Right cardiac atrium (tissue), 5 donors: ENCODE measurements around the gene KRTAP10-6. TPM values are rescaled to one million over a fixed set of nuclear protein-coding genes. Genes with fewer than 3 reads are reported as not detected.
"Not testable (repeated sequence)": the region's sequence is repeated elsewhere in the genome, so short reads cannot be mapped to it uniquely, and the experiment has no call there.

Source experiments
- ATAC-seq, 2 donors: fragments of 200-7000 bp; cut with Tn5 transposase; one replicate each; pipeline versions ENCODE4 v1.8.0 to v1.9.1; 2020; ENCODE audit warnings: moderate library complexity in 2 of 2, mild to moderate bottlenecking in 1 of 2
- DNase-seq, 3 donors: peaks; one replicate each; pipeline ENCODE4 v3.0.0-alpha.2; 2020
- H3K27ac ChIP-seq: one replicate; pipeline ENCODE4 v1.5.1; 2013; ENCODE audit warnings: mild to moderate bottlenecking, low read length, control low read depth, moderate library complexity
- H3K27me3 ChIP-seq: one replicate; pipeline ENCODE4 v1.6.1; 2013; ENCODE audit not compliant: control insufficient read depth, insufficient read depth
- H3K4me1 ChIP-seq: one replicate; pipeline ENCODE4 v1.6.1; 2013; ENCODE audit warnings: low read length; ENCODE audit not compliant: control insufficient read depth, insufficient read depth
- H3K4me3 ChIP-seq: one replicate; pipeline ENCODE4 v1.5.1; 2013; ENCODE audit warnings: low read length, control low read depth
- H3K9me3 ChIP-seq: one replicate; pipeline ENCODE4 v1.6.1; 2013; ENCODE audit warnings: low read length; ENCODE audit not compliant: control insufficient read depth
- WGBS: extraction: QIAGEN DNeasy Blood & Tissue Kit; methylation state at CpG from one replicate; pipeline ENCODE4 v1.1.7; 2013; 5-methylcytosine and 5-hydroxymethylcytosine counted together
- intact Hi-C, 4 donors: fragments of 100-400 bp; cut with DNase I; formaldehyde crosslinking; loops; one replicate each; pipeline versions ENCODE4 v1.11.0 to v1.14.0; 2022 to 2023
- polyA plus RNA-seq: library from polyadenylated mRNA; stranded (reverse); fragments of 200-250 nt; gene quantifications from one replicate; pipeline ENCODE4 v1.2.3, GENCODE V29; 2013
- total RNA-seq, 4 donors: library from RNA; stranded (reverse); fragmentation: NEBNext Ultra II Directional; extraction: Animal tissue kit (Norgen Biotek cat#: 25700); gene quantifications; one replicate each; pipeline ENCODE4 v1.2.1, GENCODE V29; 2021
- donor health status: healthy with polysubstance abuse.
- donor health status: DM: no; HTN: yes; CAD: no.
- donor health status: DM: no; HTN: no; CAD: no.
- donor health status: DM: no; HTN: yes; CAD: no; lungs with severe emphysema.
- donor health status: DM: yes; HTN: yes; CAD: no.

KRTAP10-6 gene
- total and polyA plus RNA-seq, 5 donors = not detected

GRCh38 chr21:44566403-44566802 is 25.9 kb downstream of the KRTAP10-6 start:
- no peak overlapping the region for H3K4me3 ChIP-seq
- intact Hi-C loops = no loop called here
- no peaks in the 10 kb centered on the region for H3K27me3 ChIP-seq
- DNase-seq = no peak
- H3K27ac ChIP-seq = no peak overlapping the region
- H3K9me3 ChIP-seq = no peaks in the 10 kb centered on the region
- 65% methylated on average over 1 of the region's 1 CpG for WGBS
- ATAC-seq = no peak
- H3K4me1 ChIP-seq = no peaks in the 10 kb centered on the region

- Histone ChIP-seq H3K27ac (no peak overlapping the region), H3K4me3 (no peak overlapping the region), H3K9me3 (no peaks in the 10 kb centered on the region), H3K27me3 (no peaks in the 10 kb centered on the region), H3K4me1 (no peaks in the 10 kb centered on the region)
- DNase-seq (no peak), ATAC-seq (no peak)
- 1% methylated on average over 1 of the region's 1 CpG for WGBS
- intact Hi-C loops = no loop called here
Measured at GRCh38 chr21:44564886-44565598, 27.3 kb downstream of the KRTAP10-6 start.

DNA sequence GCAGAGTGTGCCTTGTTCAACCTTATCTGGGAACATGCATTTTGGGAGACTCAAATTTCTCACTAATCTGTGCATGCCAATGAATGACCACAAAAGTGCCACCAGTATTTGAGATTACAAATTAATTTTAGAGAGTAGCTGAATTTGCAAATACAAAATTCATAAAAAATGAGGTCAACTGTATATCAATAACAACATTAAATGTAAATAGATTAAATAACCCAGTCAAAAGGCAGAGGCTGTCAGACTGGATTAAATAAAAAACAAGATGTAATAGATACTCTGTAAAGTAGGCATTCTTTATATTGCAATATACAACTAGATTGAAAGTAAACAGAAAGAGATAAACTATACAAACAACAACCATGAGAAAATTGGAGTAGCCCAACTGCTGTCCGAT is 28.2 kb downstream of the KRTAP10-6 start:
- Histone ChIP-seq H3K4me1 (no peaks in the 10 kb centered on the region), H3K4me3 (no peak overlapping the region), H3K27ac (no peak overlapping the region), H3K27me3 (no peaks in the 10 kb centered on the region), H3K9me3 (no peaks in the 10 kb centered on the region)
- WGBS = 98% methylated on average over 1 of the region's 1 CpG
- no peak for ATAC-seq
- intact Hi-C loops = no loop called here
- no peak for DNase-seq

GRCh38 chr21:44558695-44559094 is 33.6 kb downstream of the KRTAP10-6 start, which contains the start of gene KRTAP10-3:
KRTAP10-3 (minus strand) TSS chr21:44558795; CDS start chr21:44558715, 80 bp downstream.
- Histone ChIP-seq H3K4me1 (no peaks in the 10 kb centered on the region), H3K27me3 (no peaks in the 10 kb centered on the region), H3K27ac (no peak within 1 kb of the TSS), H3K4me3 (no peak within 1 kb of the TSS), H3K9me3 (no peaks in the 10 kb centered on the region)
- intact Hi-C loops = no loop called here
- DNase-seq (no peak), ATAC-seq (no peak)
- WGBS = 44% methylated on average over 5 of the region's 5 CpGs

GRCh38 chr21:44558329-44558675 is 34.0 kb downstream of the KRTAP10-6 start:
- intact Hi-C loops, H3K4me3 ChIP-seq, ATAC-seq, DNase-seq, H3K27ac ChIP-seq, H3K27me3 ChIP-seq, H3K9me3 ChIP-seq, H3K4me1 ChIP-seq: not testable (repeated sequence)
- WGBS = 69% methylated on average over 10 of the region's 10 CpGs

GRCh38 chr21:44557491-44558328 is 34.6 kb downstream of the KRTAP10-6 start:
- H3K9me3 ChIP-seq = no peaks in the 10 kb centered on the region
- DNase-seq = peak in 1 of 3 donors; percentile 41
- intact Hi-C loops = no loop called here
- H3K4me3 ChIP-seq = no peak overlapping the region
- H3K4me1 ChIP-seq = no peaks in the 10 kb centered on the region
- no peak overlapping the region for H3K27ac ChIP-seq
- WGBS = 44% methylated on average over 30 of the region's 30 CpGs
- H3K27me3 ChIP-seq = no peaks in the 10 kb centered on the region
- ATAC-seq = no peak

GRCh38 chr21:44556879-44557278 is 35.4 kb downstream of the KRTAP10-6 start:
- H3K4me1 ChIP-seq = no peaks in the 10 kb centered on the region
- H3K27ac ChIP-seq = no peak overlapping the region
- no peaks in the 10 kb centered on the region for H3K27me3 ChIP-seq
- DNase-seq = no peak
- ATAC-seq = no peak
- H3K9me3 ChIP-seq = no peaks in the 10 kb centered on the region
- intact Hi-C loops = no loop called here
- H3K4me3 ChIP-seq = no peak overlapping the region
- WGBS = 76% methylated on average over 9 of the region's 9 CpGs

DNA sequence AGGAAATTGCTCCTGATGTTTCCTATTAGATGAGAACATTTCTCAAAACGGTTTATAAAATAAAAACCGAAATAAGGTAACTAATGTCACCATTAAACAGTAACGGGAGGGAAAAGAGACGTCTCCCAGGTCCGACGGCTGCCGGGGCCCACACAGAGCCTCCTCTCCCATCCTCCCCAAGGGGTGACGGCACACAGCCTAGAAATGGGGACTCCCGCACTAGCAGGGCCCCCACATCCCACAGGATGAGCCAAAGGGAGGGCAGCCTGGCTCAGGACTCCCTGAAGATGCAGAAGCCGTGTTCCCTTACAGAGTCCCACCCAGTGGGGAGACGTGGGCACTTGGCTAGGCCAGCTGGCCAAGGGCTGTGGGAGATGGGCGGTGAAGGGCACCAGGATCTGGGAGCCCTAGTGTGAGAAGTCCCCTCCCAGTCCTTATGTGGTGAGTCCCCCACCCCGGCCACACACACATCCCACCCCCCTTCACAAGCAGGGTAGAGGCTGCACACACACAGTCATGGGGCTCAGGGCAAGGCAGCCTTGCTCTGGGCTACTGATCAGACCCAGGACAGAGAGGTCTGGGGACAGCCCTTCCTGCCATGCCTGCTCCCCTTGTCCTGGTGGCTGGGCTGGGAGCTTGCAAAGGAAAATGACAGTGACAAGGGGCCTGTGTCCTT is 37.0 kb downstream of the KRTAP10-6 start:
- ATAC-seq (no peak), DNase-seq (peak in 1 of 3 donors; percentile 37)
- no peak overlapping the region for H3K4me3 ChIP-seq
- intact Hi-C loops = no loop called here
- WGBS = 79% methylated on average over 13 of the region's 13 CpGs
- H3K9me3 ChIP-seq = no peaks in the 10 kb centered on the region
- no peaks in the 10 kb centered on the region for H3K27me3 ChIP-seq
- H3K27ac ChIP-seq = no peak overlapping the region
- H3K4me1 ChIP-seq = no peaks in the 10 kb centered on the region

DNA sequence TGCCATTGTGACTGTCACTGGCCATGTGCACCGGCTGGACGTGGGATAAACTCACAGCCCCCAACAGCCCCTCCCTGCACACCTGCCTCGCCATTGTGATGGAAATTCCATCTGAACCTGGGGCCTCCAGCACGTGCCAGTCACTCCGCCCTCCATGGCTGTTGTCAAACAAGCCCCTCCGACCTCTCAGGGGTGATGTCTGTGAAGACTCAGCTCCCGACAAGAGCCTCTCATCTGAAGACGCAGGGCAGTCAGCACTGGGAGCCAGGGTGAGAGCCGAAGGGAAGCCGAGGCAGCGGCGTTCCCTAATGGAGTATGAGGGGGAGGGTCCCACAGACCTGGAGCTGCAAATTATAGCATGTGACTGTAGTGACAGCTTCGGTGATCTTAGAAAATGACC is 39.6 kb downstream of the KRTAP10-6 start:
- ATAC-seq = no peak
- WGBS = 65% methylated on average over 13 of the region's 13 CpGs
- DNase-seq = peak in 1 of 3 donors; percentile 47
- intact Hi-C loops = no loop called here
- H3K9me3 ChIP-seq = no peaks in the 10 kb centered on the region
- H3K4me1 ChIP-seq = no peaks in the 10 kb centered on the region
- H3K27me3 ChIP-seq = no peaks in the 10 kb centered on the region
- no peak overlapping the region for H3K27ac ChIP-seq
- no peak overlapping the region for H3K4me3 ChIP-seq

DNA sequence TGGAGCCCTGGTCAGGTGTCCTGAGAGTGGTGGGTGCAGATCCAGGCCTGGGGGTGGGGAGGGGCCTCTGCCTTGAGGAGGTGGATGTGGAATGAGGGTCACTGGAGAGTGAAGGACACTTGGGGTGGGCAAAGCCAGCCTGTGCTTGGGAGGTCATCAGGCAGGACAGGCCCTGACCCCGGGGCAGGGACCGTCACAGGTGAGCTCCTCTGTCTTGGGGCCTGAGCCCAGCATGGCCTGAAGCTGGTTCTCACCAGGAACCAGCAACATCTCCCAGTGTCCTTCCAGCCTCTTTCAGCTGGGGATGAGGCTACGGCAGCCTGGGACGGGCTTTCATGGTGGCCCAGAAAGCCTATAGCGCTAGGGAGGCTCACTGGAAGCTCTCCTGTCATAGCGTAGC is 40.2 kb downstream of the KRTAP10-6 start:
- H3K27me3 ChIP-seq = no peaks in the 10 kb centered on the region
- intact Hi-C loops = no loop called here
- DNase-seq (no peak), ATAC-seq (no peak)
- no peaks in the 10 kb centered on the region for H3K9me3 ChIP-seq
- WGBS = 93% methylated on average over 6 of the region's 6 CpGs
- no peak overlapping the region for H3K4me3 ChIP-seq
- no peak overlapping the region for H3K27ac ChIP-seq
- H3K4me1 ChIP-seq = no peaks in the 10 kb centered on the region
